Heart left ventricle (tissue), 13 donors: Measurements from ENCODE around the gene GOLGA2.

ENCODE experiments used
- POLR2A ChIP-seq, 2 donors: fragments of 450-650 bp; IDR thresholded peaks; one replicate each; pipeline ENCODE4 v1.6.1; 2017; ENCODE audit warnings: antibody characterized with exemption in 2 of 2, mild to moderate bottlenecking in 2 of 2, moderate library complexity in 2 of 2
- TF ChIP-seq, protein P1 (sequence below), 12 donors: fragments of 200-600 bp; sonication (generic) in 4 of 12; IDR thresholded peaks; one replicate each; pipeline versions ENCODE4 v1.5.0 to v1.8.0; 2018 to 2022; ENCODE audit warnings: antibody characterized with exemption in 12 of 12, mild to moderate bottlenecking in 5 of 12
- donor health status: ischemic (EF 13 %, LVEDD 7.1; RV severe dilation, severe dysfunction).
- donor health status: DM: no; HTN: yes; CAD: no.
- donor health status: DM: no; HTN: no; CAD: no.
- donor health status: ischemic (EF 25% LVEDD 6.9; RV normal size, moderate dysfunction).
- donor health status: ischemic (EF 25% LVEDD 5.7; RV mildly dilated, moderate dysfunction).
- donor health status: ischemic (EF 35%, LVEDD 5.7; RV mildly dilated, moderate dysfunction).
- donor health status: nonischemic (EF 11% LVEDD 7.7; RV severe dilation, severe dysfunction).
- donor health status: DM: yes; HTN: yes; CAD: no.
- donor health status: PGD.
- donor health status: ischemic (EF 29% LVEDD 5.4; RV normal size, mild dysfunction).
- donor health status: nonischemic (EF 23%, LVEDD 6.1; RV moderate dilation, normal function).

DNA sequence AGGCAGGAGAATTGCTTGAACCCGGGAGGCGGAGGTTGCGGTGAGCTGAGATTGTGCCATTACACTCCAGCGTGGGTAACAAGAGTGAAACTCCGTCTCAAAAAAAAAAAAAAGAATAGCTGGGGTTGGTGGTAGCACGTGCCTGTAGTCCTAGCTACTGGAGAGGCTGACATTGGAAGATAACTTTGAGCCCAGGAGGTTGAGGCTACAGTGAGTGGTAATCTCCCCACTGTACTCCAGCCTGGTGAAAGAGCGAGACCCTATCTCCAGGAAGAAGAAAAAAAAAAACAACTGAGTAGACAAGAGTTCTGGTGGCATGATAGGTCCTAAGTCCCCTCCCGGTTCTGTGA lies 26.3 kb downstream of the GOLGA2 start:
- TF ChIP-seq POLR2A (IDR thresholded peaks at IDR 0.05), result no peak
- TF ChIP-seq, protein P1, sequence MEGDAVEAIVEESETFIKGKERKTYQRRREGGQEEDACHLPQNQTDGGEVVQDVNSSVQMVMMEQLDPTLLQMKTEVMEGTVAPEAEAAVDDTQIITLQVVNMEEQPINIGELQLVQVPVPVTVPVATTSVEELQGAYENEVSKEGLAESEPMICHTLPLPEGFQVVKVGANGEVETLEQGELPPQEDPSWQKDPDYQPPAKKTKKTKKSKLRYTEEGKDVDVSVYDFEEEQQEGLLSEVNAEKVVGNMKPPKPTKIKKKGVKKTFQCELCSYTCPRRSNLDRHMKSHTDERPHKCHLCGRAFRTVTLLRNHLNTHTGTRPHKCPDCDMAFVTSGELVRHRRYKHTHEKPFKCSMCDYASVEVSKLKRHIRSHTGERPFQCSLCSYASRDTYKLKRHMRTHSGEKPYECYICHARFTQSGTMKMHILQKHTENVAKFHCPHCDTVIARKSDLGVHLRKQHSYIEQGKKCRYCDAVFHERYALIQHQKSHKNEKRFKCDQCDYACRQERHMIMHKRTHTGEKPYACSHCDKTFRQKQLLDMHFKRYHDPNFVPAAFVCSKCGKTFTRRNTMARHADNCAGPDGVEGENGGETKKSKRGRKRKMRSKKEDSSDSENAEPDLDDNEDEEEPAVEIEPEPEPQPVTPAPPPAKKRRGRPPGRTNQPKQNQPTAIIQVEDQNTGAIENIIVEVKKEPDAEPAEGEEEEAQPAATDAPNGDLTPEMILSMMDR (IDR thresholded peaks at IDR 0.05), result no peak
